OCI-LY1 (cell line): ENCODE results near the gene GOLGA6L22.
"Not testable (repeated sequence)": the region's sequence is repeated elsewhere in the genome, so short reads cannot be mapped to it uniquely, and the experiment has no call there.

Experiments
- EZH2 ChIP-seq: fragments of 200-600 bp; sonication (generic), shearing (Covaris generic); IDR thresholded peaks from 2 replicates; pipeline ENCODE4 v1.8.0; 2017; ENCODE audit warnings: borderline replicate concordance, mixed run types, mild to moderate bottlenecking, antibody characterized with exemption, low read length, moderate library complexity, mixed read lengths
- TF ChIP-seq, protein P1 (sequence below): fragments of 200-600 bp; sonication (generic), shearing (Covaris generic); IDR thresholded peaks from 2 replicates; pipeline ENCODE4 v1.5.1; 2017; ENCODE audit warnings: mild to moderate bottlenecking, antibody characterized with exemption, low read length, moderate library complexity, mixed read lengths

GRCh38 chr15:22418666-22419065 lies 40.0 kb upstream of the GOLGA6L22 start:
- TF ChIP-seq, protein P1, sequence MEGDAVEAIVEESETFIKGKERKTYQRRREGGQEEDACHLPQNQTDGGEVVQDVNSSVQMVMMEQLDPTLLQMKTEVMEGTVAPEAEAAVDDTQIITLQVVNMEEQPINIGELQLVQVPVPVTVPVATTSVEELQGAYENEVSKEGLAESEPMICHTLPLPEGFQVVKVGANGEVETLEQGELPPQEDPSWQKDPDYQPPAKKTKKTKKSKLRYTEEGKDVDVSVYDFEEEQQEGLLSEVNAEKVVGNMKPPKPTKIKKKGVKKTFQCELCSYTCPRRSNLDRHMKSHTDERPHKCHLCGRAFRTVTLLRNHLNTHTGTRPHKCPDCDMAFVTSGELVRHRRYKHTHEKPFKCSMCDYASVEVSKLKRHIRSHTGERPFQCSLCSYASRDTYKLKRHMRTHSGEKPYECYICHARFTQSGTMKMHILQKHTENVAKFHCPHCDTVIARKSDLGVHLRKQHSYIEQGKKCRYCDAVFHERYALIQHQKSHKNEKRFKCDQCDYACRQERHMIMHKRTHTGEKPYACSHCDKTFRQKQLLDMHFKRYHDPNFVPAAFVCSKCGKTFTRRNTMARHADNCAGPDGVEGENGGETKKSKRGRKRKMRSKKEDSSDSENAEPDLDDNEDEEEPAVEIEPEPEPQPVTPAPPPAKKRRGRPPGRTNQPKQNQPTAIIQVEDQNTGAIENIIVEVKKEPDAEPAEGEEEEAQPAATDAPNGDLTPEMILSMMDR, result not testable (repeated sequence)
- not testable (repeated sequence) for TF ChIP-seq EZH2
